OCI-M1 (cell line): Measurements from ENCODE around the gene DMKN.
"Not testable (repeated sequence)": the region's sequence is repeated elsewhere in the genome, so short reads cannot be mapped to it uniquely, and the experiment has no call there.

Source experiments
- DNase-seq: peaks from one replicate; lab custom pipeline; 2025; lab: John Stamatoyannopoulos, UW

DMKN gene

DNA sequence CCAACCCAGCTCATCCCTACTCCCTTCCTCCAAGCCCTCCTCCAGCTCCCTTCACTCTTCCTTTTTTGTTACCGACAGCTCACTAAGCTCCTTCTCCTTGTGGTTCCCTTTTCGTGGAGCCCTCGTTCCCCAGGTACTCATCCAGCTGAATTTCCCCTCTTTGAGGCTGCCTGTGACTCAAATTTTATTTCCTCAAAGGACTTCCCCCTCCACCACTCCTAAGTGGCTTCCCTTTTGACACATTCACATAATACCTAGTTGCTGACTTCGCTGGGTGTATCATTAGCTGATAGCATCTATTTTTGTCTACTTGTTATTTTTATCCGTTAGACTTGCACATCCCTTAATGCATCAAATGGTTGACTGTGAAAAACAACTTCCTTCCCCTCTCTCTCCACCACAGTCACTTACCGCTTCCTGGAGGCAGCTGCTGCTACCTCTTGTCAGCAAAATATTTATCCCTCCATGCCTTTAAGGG lies 50.9 kb downstream of the DMKN start:
- peak; percentile 20 for DNase-seq

GRCh38 chr19:35461788-35462187 lies 51.7 kb downstream of the DMKN start:
- DNase-seq, result not testable (repeated sequence)

- DNase-seq, result no peak
These were observed 52.4 kb downstream of the DMKN start for GRCh38 chr19:35461060-35461459.

DNA sequence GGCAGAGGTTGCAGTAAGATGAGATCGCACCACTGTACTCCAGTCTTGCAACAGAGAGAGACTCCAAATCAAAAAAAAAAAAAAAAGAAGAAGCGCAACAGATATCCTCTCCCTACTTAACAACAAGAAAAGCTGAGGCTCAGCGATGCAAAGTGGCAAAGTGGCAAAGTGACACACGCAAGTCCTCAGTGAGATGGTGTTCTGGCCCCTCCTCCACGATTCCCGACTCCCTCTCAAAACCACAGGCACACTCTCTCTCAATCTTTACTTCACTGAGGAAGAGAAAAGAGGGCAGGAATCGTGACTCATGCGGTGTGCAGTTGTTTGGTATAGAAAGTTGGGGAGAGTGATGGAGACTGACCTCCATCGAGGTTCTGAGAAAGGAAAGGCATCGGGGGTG lies 52.8 kb downstream of the DMKN start:
- DNase-seq, result no peak

- no peak for DNase-seq
These were observed 53.9 kb downstream of the DMKN start for GRCh38 chr19:35459414-35460082.

DNA sequence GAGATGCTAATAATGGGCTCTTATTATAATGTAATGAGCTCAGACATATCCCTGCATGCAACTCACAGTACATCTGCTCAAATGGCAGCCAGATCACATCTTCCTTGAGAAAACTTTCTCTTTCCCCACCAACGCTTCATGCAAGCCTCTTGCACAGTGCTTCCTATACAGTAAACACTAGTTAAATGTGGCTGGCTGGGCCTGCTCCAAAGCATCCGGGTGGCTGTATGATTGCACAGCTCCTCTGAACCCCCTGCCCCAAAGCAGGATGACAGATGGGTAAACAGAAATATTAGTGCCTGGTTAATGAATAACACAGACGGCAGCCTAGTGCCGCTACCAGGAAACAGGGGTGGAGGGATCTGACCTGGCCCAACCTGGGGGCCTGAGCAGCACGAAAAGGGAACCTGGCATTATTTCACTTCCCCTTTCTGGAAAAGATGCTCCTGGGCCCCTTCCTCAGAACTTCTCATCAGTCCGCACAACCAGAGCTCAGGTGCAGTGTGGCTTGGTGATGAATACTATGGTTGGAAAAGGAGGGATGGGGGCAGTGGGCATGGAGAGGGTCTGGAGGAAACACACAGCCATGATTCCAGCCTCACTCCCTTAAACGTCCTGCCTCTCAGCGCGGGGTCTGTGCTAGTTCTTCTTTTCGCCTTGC lies 54.6 kb downstream of the DMKN start:
- peak; percentile 36 for DNase-seq

- DNase-seq, result no peak
These were observed 55.3 kb downstream of the DMKN start for GRCh38 chr19:35458192-35458591.

DNA sequence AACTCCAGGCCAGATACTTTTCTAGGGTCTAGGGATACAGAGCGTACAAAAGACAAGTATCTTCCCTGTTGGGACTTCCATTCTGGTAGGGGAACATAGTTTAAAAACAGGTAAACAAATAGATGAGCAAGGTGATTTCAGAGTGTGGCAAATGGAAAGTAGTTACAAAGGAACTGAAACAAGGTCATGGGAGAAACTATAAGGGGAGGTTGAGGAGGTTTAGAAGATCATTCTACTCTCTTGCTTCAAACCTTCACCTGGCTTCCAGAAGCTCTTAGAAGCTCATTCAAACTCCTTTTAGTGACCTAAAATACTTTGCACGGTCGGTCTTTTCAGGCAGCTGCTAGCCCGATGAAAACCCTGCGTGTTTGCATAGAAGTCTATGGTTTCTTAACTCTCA lies 56.3 kb downstream of the DMKN start:
- DNase-seq, result no peak

GRCh38 chr19:35455616-35456201 lies 57.7 kb downstream of the DMKN start:
- peak; percentile 28 for DNase-seq

DNA sequence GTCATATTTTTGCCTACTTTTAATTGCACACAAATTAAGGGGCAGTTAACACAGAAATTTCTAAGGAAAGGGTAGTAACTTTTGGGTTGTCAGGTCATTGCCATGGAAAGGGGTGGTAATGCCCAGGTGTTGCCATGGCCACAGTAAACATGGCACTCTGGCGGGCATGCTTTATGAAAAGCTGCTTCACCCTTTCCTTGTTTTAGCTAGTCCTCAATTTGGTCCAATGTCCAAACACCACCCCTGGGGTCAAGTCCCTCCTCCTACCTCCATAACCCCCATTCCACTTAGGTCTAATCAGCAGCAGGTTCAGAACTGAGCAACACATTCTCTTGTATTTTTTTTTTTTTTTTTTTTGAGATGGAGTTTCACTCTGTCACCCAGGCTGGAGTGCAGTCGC lies 58.8 kb downstream of the DMKN start:
- DNase-seq, result no peak

- no peak for DNase-seq
These were observed 61.9 kb downstream of the DMKN start for GRCh38 chr19:35451338-35452096.

DNA sequence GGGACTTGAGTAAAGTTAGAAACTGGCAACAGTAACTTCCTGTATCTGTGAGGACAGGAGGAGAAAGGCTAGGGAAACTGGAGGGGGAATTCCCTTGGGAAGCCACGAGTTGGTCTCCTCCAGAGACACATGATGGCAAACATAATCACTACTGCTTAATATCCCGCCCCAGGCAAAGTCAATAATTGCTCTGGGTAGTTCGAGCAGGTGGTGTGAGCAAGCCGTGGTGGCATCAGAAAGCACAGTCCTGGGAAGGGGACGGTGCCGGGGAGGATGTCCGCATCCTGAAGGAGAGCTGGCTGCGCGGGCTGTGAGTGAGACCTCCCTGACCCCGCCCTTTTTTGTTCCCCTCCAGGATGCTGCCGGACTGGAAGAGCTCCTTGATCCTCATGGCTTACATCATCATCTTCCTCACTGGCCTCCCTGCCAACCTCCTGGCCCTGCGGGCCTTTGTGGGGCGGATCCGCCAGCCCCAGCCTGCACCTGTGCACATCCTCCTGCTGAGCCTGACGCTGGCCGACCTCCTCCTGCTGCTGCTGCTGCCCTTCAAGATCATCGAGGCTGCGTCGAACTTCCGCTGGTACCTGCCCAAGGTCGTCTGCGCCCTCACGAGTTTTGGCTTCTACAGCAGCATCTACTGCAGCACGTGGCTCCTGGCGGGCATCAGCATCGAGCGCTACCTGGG lies 63.9 kb downstream of the DMKN start:
- no peak for DNase-seq

DNA sequence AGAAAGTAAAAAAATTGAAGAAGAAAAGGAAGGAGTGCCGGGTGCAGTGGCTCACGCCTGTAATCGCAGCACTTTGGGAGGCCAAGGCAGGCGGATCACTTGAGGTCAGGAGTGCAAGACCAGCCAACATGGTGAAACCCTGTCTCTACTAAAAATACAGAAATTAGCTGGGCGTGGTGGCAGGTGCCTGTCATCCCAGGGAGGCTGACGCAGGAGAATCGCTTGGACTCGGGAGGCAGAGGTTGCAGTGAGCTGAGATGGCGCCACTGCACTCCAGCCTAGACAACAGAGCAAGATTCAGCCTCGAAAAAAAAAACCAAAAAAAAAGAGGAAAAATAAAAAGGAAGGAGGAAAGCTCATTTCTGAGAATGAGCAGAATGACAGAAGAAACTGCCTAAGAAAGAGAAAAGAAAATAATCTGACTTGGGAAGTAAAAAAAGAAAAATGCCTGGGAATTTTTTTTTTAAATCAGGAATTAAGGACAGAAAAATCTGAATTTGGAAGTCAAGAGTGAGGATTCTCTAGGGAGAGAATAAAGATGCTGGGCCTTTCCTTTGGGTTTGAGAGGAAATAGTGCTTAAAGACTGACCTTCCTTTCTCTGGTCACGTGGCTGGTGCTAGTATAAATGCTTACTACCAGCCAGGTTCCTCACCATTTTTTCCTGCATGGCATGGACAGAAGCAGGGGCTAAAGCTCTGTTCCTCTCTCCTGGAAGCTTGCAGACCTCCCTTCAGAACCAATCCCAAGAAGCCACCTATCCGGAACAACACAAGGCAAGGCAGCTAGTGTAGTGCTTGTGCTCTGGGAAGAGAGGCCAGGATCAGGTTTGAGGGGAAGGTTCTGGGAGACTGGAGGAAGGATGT lies 65.6 kb downstream of the DMKN start, which contains the start of gene FFAR2:
TSS of gene FFAR2 (plus strand) at position 652 of the 864 bp plus-strand sequence. CDS start 1,458 bp downstream, outside the sequence.
- no peak for DNase-seq
